ENCODE data around the gene EXOC1.

Gene EXOC1

GRCh38 chr4:55876387-55876786, 22.9 kb downstream of the EXOC1 start:
- Histone ChIP-seq H3K9me3 (no peaks in the 10 kb centered on the region), H3K27ac (no peak overlapping the region), H3K4me1 (ENCODE audit: control insufficient read depth in 1 of 2, insufficient read depth in 1 of 2, low read depth in 1 of 2, low read length in 1 of 2) (no peaks in the 10 kb centered on the region), H3K27me3 (no peaks in the 10 kb centered on the region), H3K36me3 (peaks cover 86% of the 10 kb centered on the region), H3K4me3 (ENCODE audit: low read depth in 1 of 2, low read length in 1 of 2) (no peak overlapping the region)
- no peak for TF ChIP-seq CTCF (IDR thresholded peaks at IDR 0.05)

- Histone ChIP-seq H3K27me3 (no peaks in the 10 kb centered on the region), H3K36me3 (peaks cover 84% of the 10 kb centered on the region), H3K4me1 (ENCODE audit: control insufficient read depth in 1 of 2, insufficient read depth in 1 of 2, low read depth in 1 of 2, low read length in 1 of 2) (no peaks in the 10 kb centered on the region), H3K27ac (no peak overlapping the region), H3K4me3 (ENCODE audit: low read depth in 1 of 2, low read length in 1 of 2) (no peak overlapping the region), H3K9me3 (no peaks in the 10 kb centered on the region)
- no peak for TF ChIP-seq CTCF (IDR thresholded peaks at IDR 0.05)
Measured at GRCh38 chr4:55879224-55879623, 25.8 kb downstream of the EXOC1 start.

- H3K4me3 ChIP-seq (ENCODE audit: low read depth in 1 of 2, low read length in 1 of 2) = no peak overlapping the region
Measured at GRCh38 chr4:55880652-55881280, 27.3 kb downstream of the EXOC1 start.

GRCh38 chr4:55884093-55884850, 30.8 kb downstream of the EXOC1 start:
- no peak overlapping the region for H3K27ac ChIP-seq
- H3K4me3 ChIP-seq (ENCODE audit: low read depth in 1 of 2, low read length in 1 of 2) = no peak overlapping the region
- H3K27me3 ChIP-seq = no peaks in the 10 kb centered on the region
- H3K36me3 ChIP-seq = peaks cover 72% of the 10 kb centered on the region
- no peaks in the 10 kb centered on the region for H3K9me3 ChIP-seq
- H3K4me1 ChIP-seq (ENCODE audit: control insufficient read depth in 1 of 2, insufficient read depth in 1 of 2, low read depth in 1 of 2, low read length in 1 of 2) = no peaks in the 10 kb centered on the region
- TF ChIP-seq CTCF (IDR thresholded peaks at IDR 0.05) = no peak

More at GRCh38 chr4:55880652-55881280, 27.3 kb downstream of the EXOC1 start:
- Histone ChIP-seq H3K9me3 (no peaks in the 10 kb centered on the region), H3K27ac (no peak overlapping the region), H3K27me3 (no peaks in the 10 kb centered on the region), H3K36me3 (peaks cover 84% of the 10 kb centered on the region), H3K4me1 (ENCODE audit: control insufficient read depth in 1 of 2, insufficient read depth in 1 of 2, low read depth in 1 of 2, low read length in 1 of 2) (no peaks in the 10 kb centered on the region)
- TF ChIP-seq CTCF (IDR thresholded peaks at IDR 0.05) = no peak

GRCh38 chr4:55884851-55885219, 31.4 kb downstream of the EXOC1 start:
- TF ChIP-seq CTCF (IDR thresholded peaks at IDR 0.05) = no peak
- Histone ChIP-seq H3K36me3 (peaks cover 72% of the 10 kb centered on the region), H3K27me3 (no peaks in the 10 kb centered on the region), H3K4me3 (ENCODE audit: low read depth in 1 of 2, low read length in 1 of 2) (no peak overlapping the region), H3K9me3 (no peaks in the 10 kb centered on the region), H3K27ac (no peak overlapping the region), H3K4me1 (ENCODE audit: control insufficient read depth in 1 of 2, insufficient read depth in 1 of 2, low read depth in 1 of 2, low read length in 1 of 2) (no peaks in the 10 kb centered on the region)

Measured in neutrophil (primary cell).